ENCODE measurements around the gene IL17C.
"Not testable (repeated sequence)": the region's sequence is repeated elsewhere in the genome, so short reads cannot be mapped to it uniquely, and the experiment has no call there.

DNA sequence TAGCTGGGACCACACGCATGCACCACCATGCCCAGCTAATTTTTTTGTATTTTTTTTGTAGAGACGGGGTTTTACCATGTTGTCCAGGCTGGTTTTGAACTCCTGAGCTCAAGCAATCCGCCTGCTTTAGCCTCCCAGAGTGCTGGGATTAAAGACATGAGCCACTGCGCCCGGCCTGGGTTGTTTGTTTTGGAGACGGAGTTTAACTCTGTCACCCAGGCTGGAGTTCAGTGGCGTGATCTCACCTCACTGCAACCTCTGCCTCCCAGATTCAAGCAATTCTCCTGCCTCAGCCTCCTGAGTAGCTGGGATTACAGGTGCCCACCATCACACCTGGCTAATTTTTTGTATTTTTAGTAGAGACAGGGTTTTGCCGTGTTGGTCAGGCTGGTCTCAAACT is 28.9 kb upstream of the IL17C start:
- TF ChIP-seq CTCF (IDR thresholded peaks at IDR 0.05; ENCODE audit: low read depth, low read length); EZH2phosphoT487 (IDR thresholded peaks at IDR 0.05; ENCODE audit: low read depth): not testable (repeated sequence)
